Tibial nerve (tissue), 3 donors: ENCODE results near the gene PKN2.

ENCODE experiments used
- POLR2A ChIP-seq, 2 donors: fragments of 450-650 bp; IDR thresholded peaks; one replicate each; pipeline ENCODE4 v1.6.1; 2017; ENCODE audit warnings: antibody characterized with exemption in 2 of 2, mild to moderate bottlenecking in 2 of 2, moderate library complexity in 2 of 2
- TF ChIP-seq, protein P1 (sequence below), 5 experiments: fragments of 200-600 bp in 3 of 5; fragments of 450-650 bp in 2 of 5; sonication (generic) in 3 of 5; IDR thresholded peaks; one replicate each; pipeline ENCODE4 v1.5.1; 2016 to 2019; ENCODE audit warnings: antibody characterized with exemption in 5 of 5, mild to moderate bottlenecking in 3 of 5, moderate library complexity in 2 of 5

- no peak for TF ChIP-seq POLR2A (IDR thresholded peaks at IDR 0.05)
- TF ChIP-seq, protein P1, sequence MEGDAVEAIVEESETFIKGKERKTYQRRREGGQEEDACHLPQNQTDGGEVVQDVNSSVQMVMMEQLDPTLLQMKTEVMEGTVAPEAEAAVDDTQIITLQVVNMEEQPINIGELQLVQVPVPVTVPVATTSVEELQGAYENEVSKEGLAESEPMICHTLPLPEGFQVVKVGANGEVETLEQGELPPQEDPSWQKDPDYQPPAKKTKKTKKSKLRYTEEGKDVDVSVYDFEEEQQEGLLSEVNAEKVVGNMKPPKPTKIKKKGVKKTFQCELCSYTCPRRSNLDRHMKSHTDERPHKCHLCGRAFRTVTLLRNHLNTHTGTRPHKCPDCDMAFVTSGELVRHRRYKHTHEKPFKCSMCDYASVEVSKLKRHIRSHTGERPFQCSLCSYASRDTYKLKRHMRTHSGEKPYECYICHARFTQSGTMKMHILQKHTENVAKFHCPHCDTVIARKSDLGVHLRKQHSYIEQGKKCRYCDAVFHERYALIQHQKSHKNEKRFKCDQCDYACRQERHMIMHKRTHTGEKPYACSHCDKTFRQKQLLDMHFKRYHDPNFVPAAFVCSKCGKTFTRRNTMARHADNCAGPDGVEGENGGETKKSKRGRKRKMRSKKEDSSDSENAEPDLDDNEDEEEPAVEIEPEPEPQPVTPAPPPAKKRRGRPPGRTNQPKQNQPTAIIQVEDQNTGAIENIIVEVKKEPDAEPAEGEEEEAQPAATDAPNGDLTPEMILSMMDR (IDR thresholded peaks at IDR 0.05) = no peak
These were observed 183.9 kb downstream of the PKN2 start for GRCh38 chr1:88867743-88868521.
